G401 (cell line): ENCODE measurements around the gene PCDH19. TPM values are rescaled to one million over a fixed set of nuclear protein-coding genes. Genes with fewer than 3 reads are reported as not detected.

Experiments
- DNase-seq: peaks from one replicate; pipeline ENCODE4 v3.0.0-alpha.2; 2015; ENCODE audit warnings: low spot score
- in situ Hi-C: cut with HindIII; loops from 2 replicates; pipeline ENCODE4 v1.10.0; 2016; ENCODE audit warnings: low sequenced_read_pairs, mixed read lengths
- total RNA-seq: library from RNA; depleted of rRNA; stranded (reverse); fragments of >200 nt; shearing (Covaris generic); gene quantifications from 2 replicates; pipeline ENCODE4 v1.2.3, GENCODE V29; 2014

The PCDH19 gene
- total RNA-seq, 1 experiment from 2014 or later = 0.37 TPM

- no peak for DNase-seq
- in situ Hi-C loops = no loop called here
These were observed 69.5 kb downstream of the PCDH19 start for GRCh38 chrX:100340491-100341141.

GRCh38 chrX:100328351-100328750 lies 81.7 kb downstream of the PCDH19 start:
- DNase-seq = no peak
- in situ Hi-C loops = no loop called here

GRCh38 chrX:100319716-100320115 lies 90.4 kb downstream of the PCDH19 start:
- in situ Hi-C loops = no loop called here
- DNase-seq = no peak

GRCh38 chrX:100316987-100317386 lies 93.1 kb downstream of the PCDH19 start:
- in situ Hi-C loops = no loop called here
- no peak for DNase-seq

- in situ Hi-C loops = no loop called here
- no peak for DNase-seq
These were observed 94.5 kb downstream of the PCDH19 start for GRCh38 chrX:100315566-100315965.

- in situ Hi-C loops = no loop called here
- DNase-seq = no peak
These were observed 110.5 kb downstream of the PCDH19 start for GRCh38 chrX:100299559-100299958.

GRCh38 chrX:100297728-100298127 lies 112.3 kb downstream of the PCDH19 start:
- no peak for DNase-seq
- in situ Hi-C loops = no loop called here

GRCh38 chrX:100296183-100296753 lies 113.8 kb downstream of the PCDH19 start:
- in situ Hi-C loops = no loop called here
- no peak for DNase-seq

GRCh38 chrX:100294965-100295364 lies 115.1 kb downstream of the PCDH19 start:
- in situ Hi-C loops = no loop called here

GRCh38 chrX:100289066-100289558 lies 121.0 kb downstream of the PCDH19 start:
- no peak for DNase-seq
- in situ Hi-C loops = no loop called here

More at GRCh38 chrX:100294965-100295364, 115.1 kb downstream of the PCDH19 start:
- no peak for DNase-seq

GRCh38 chrX:100277231-100277630 lies 132.8 kb downstream of the PCDH19 start:
- no peak for DNase-seq
- in situ Hi-C loops = no loop called here

GRCh38 chrX:100274916-100275315 lies 135.2 kb downstream of the PCDH19 start:
- DNase-seq = peak; percentile 17
- in situ Hi-C loops = no loop called here

- in situ Hi-C loops = no loop called here
These were observed 144.9 kb downstream of the PCDH19 start for GRCh38 chrX:100265179-100265578.

GRCh38 chrX:100264200-100264599 lies 145.9 kb downstream of the PCDH19 start:
- no peak for DNase-seq
- in situ Hi-C loops = no loop called here

More at GRCh38 chrX:100265179-100265578, 144.9 kb downstream of the PCDH19 start:
- no peak for DNase-seq

GRCh38 chrX:100263650-100264049 lies 146.4 kb downstream of the PCDH19 start:
- in situ Hi-C loops = no loop called here

GRCh38 chrX:100248885-100249493 lies 161.1 kb downstream of the PCDH19 start:
- in situ Hi-C loops = no loop called here
- no peak for DNase-seq

More at GRCh38 chrX:100263650-100264049, 146.4 kb downstream of the PCDH19 start:
- DNase-seq = no peak

- in situ Hi-C loops = no loop called here
- DNase-seq = no peak
These were observed 162.2 kb downstream of the PCDH19 start for GRCh38 chrX:100247826-100248225.

- DNase-seq = no peak
- in situ Hi-C loops = no loop called here
These were observed 165.4 kb downstream of the PCDH19 start for GRCh38 chrX:100244681-100245080.
